GM12865 (cell line): Measurements from ENCODE around the gene HIF1AN.

Source experiments
- DNase-seq: peaks from one replicate; pipeline ENCODE4 v3.0.0; 2010; ENCODE audit warnings: low read depth
- H3K4me3 ChIP-seq: 2 replicates; pipeline ENCODE4 v1.5.1; 2011; ENCODE audit warnings: mild to moderate bottlenecking, low read depth, low read length, control low read depth
- TF ChIP-seq, protein P1 (sequence below): IDR thresholded peaks from 2 replicates; pipeline ENCODE4 v1.5.1; 2011; ENCODE audit warnings: low read length, control low read depth, low read depth, inconsistent platforms; ENCODE audit not compliant: insufficient read depth; ENCODE audit errors: missing control alignments

Gene HIF1AN

DNA sequence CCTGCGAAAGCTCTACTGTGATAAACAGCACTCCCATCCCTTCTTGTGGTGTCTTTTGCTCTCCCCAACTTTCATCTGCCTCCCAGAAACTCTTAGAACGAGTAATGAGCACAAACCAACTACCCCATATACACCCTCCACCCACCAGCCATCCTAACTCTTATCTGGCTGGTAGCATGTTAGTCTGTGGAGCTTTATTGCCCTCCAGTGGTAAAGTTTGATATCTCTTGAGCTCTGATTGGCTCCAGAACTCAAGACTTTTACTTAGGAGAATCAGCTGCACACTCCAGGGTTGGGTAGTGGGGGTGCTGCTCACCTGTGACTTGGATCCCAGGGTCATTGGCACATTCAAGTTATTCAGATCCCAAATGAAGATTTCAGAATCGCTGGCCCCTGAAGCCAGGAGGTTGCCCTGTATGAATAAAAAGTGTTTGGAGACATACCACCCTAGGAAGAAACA lies 27.0 kb upstream of the HIF1AN start:
- H3K4me3 ChIP-seq: no peak overlapping the region
- TF ChIP-seq, protein P1, sequence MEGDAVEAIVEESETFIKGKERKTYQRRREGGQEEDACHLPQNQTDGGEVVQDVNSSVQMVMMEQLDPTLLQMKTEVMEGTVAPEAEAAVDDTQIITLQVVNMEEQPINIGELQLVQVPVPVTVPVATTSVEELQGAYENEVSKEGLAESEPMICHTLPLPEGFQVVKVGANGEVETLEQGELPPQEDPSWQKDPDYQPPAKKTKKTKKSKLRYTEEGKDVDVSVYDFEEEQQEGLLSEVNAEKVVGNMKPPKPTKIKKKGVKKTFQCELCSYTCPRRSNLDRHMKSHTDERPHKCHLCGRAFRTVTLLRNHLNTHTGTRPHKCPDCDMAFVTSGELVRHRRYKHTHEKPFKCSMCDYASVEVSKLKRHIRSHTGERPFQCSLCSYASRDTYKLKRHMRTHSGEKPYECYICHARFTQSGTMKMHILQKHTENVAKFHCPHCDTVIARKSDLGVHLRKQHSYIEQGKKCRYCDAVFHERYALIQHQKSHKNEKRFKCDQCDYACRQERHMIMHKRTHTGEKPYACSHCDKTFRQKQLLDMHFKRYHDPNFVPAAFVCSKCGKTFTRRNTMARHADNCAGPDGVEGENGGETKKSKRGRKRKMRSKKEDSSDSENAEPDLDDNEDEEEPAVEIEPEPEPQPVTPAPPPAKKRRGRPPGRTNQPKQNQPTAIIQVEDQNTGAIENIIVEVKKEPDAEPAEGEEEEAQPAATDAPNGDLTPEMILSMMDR: peak; percentile 49
- DNase-seq: peak; percentile 55

DNA sequence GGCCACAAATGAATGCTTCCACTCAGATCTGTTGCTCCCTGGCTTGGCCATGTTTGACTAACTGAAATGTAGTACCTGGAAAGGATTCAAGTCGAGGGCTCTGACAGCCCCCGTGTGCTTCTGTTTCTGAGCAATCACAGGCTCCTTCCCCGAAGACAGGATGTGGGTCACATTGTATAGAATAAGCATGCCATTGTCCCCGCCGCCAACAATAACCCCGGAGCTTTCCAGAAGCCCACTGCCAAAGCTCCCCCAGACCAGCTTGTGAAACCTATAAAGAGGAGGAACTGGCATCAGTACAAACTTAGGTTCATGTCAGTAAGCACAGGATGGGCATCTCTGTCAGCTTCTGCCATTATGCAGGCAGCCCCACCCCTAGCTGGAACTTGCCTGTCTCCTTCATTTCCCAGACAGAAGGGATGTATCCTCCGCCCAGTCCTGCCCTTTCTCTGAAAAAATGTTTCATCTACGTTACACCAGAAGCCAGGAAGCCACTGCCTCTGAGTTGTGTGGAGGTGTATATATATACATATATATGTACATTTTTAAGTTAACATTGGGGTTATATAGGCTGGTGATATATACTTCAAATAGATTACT lies 26.4 kb upstream of the HIF1AN start:
- TF ChIP-seq, protein P1: no peak
- no peak overlapping the region for H3K4me3 ChIP-seq
- no peak for DNase-seq

DNA sequence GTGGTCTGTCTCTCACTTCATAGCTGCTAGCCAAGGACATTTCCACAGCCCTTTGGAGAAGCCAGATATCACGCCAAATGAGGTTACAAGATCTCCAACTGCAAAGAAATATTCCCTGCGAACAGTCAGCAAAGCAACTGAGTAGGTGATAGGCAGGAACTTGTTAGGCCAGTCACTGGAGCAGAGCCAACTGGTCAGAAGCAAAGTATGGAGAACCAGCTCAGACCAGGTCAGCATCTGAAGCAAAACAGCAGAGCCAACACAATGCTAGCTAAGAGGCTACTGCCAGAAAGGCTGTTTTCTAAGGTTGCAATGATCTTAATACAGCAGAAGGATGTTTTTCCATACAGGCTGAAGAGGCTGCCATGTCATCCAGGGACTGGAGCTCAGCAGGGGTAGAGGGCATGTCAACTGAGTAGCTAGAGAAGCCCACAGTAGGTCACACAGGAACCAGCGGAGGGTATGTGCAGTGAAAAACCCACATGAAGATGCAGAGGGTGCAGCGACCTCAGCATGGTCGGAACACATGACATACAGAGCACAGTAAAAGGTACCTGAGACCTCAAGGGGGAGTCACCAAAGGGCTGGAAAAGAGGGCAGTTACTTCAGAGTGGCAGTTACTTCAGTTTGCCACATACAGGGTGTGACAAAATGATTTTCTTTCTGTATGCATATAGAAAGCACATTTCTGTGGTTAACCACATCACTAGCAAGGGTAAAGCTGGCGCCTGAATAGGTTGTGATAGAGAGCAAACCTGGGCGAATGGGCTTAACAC lies 25.0 kb upstream of the HIF1AN start:
- no peak overlapping the region for H3K4me3 ChIP-seq
- TF ChIP-seq, protein P1: no peak
- DNase-seq: peak; percentile 64

DNA sequence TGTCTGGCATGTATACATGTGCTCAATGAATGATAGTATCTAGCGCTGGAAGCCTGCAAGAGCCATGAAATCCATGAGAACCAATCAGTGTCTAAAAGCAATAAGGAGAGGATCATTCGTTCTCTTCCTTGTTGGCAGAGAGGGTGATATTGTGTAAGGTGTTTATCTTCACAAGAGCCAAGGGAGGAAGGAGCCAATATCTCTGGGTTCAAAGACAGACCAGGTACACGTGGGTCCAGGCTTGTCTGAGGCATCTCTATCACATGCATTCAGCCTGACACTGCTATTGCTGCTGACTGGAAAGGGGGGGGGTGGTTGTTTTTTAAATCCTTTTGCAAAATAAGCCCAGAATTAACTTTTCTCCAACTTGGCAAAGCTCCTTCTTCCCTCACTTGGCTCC lies 20.1 kb upstream of the HIF1AN start:
- TF ChIP-seq, protein P1: no peak
- no peak for DNase-seq
- H3K4me3 ChIP-seq: no peak overlapping the region

DNA sequence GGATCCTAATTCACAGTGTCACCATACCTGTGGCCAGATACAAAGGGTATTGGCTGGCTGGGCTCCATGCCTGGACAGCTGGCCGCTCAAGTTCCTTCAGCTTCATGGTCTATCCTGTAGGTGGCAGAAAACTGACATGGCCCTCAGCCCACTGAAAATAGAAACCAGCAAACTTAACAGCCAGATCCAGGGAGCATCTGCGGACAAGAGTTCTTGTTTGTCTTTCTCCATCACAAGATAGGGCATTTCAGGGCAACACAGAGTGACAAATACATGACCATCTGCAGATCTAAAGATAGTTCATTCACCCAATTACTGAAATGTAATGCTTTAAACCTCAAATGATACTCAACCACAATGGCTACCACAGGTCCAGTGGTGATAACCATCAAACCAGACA lies 18.9 kb upstream of the HIF1AN start:
- H3K4me3 ChIP-seq: no peak overlapping the region
- TF ChIP-seq, protein P1: no peak
- DNase-seq: no peak

DNA sequence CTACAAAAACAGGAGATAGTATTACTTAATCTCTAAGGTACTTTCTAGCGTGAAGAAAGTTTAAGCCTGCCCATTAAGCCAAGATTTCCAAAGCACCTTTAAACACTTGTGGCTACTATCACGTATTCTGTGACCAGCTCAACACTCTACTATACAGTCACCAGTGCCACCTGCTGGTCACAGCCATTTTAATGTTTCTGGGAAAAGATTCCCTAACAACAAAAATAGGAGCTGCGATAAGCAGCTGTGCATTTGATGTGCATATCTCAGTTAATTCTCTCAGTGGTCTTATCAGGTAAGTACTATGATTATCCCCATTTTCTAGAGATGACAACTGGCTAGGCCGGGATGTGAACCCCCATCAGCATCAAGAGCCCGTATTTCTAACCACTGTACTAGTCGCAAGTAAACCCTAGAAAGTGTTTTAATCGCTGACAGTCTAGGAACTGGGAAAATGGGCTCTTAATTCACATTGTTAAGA lies 16.9 kb upstream of the HIF1AN start:
- no peak overlapping the region for H3K4me3 ChIP-seq
- TF ChIP-seq, protein P1: peak; percentile 59
- peak; percentile 48 for DNase-seq
